GM18520 (cell line): ENCODE measurements around the gene ZNF205.
A peak's percentile ranks its signal among the peaks of the same experiment; 100 is the strongest.

ENCODE experiments used
- ATAC-seq: cut with Tn5 transposase; IDR thresholded peaks from one replicate; pipeline ENCODE4 v1.9.1; 2021; ENCODE audit not compliant: unreplicated experiment

The ZNF205 gene

GRCh38 chr16:3084969-3085670 lies 27.3 kb upstream of the ZNF205 start:
- ATAC-seq = no peak

DNA sequence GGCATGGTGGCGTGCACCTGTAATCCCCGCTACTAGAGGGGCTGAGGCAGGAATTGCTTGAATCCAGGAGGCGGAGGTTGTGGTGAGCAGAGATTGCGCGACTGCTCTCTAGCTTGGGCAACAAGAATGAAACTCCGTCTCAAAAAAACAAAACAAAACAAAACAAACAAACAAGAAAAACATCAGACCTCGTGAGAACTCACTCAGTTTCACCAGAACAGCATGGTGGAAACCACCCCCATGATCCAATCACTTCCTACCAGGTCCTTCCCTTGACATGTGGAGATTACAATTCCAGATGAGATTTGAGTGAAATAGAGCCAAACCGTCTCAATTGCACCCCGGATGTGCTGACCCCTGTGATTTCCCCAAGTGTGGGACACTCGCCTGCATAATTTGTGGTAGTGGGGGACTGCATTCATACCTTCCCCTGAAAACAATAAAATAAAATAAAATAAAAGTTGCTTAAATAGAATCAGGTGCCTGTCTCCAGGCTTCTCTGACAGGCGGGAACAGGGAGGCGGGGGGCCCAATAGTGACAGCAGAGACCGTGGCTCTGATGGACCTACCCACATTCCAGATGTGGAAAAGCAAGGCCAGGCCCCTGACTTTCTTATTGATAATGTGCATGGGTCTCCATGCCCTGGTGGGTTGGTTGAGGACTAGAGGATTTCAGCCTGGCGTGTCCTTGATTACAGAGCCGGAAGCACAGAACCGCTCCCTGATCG lies 26.4 kb upstream of the ZNF205 start:
- ATAC-seq = no peak

DNA sequence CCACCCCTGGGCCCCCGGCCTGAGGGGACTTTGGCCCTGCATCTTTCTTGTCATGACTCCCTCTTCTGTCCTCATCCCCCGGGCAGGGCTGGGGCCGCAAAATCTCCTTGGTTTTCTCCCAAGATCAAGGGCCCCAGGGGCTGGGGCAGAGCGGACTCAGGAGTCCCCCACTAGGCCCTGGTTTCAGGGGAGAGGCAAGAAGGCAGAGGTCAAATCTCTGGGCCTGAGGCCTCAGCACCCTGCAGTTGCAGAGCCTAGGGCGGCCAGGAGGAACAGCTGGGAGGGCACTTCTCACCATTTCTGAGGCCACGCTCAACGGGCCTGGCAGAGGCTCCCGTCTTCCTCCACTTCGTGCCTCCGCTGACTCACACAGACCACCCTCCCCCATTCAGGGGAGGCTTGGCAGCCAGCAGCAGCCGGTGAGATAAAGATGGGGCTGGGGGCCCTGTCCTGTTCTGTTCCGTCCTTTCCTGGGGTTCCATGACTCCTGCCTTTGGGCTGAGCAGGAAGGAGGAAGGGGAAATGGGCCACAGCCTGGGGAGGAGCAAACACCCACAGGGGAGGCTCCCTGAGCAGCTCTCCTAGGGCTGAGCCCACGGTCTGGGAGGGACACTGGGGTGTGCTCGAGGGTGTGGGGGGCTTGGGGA lies 25.7 kb upstream of the ZNF205 start:
- no peak for ATAC-seq

GRCh38 chr16:3087243-3088235 lies 24.8 kb upstream of the ZNF205 start:
- ATAC-seq = no peak

DNA sequence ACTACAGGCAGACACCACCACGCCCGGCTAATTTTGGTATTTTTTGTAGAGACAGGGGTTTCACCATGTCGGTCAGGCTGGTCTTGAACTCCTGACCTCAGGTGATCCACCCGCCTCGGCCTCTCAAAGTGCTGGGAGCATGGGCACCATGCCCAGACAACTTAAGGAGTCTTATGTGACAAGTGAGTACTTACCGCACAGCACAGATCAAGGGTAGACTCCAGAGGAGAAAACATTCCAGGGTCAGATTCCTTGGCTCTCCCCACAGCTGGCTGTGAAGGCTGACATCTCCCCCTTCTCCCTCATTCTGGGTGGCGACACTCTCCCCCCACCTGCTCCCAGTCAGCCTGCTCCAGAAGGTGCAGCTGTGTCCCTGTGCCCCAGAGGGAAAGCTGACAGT lies 23.9 kb upstream of the ZNF205 start:
- no peak for ATAC-seq

DNA sequence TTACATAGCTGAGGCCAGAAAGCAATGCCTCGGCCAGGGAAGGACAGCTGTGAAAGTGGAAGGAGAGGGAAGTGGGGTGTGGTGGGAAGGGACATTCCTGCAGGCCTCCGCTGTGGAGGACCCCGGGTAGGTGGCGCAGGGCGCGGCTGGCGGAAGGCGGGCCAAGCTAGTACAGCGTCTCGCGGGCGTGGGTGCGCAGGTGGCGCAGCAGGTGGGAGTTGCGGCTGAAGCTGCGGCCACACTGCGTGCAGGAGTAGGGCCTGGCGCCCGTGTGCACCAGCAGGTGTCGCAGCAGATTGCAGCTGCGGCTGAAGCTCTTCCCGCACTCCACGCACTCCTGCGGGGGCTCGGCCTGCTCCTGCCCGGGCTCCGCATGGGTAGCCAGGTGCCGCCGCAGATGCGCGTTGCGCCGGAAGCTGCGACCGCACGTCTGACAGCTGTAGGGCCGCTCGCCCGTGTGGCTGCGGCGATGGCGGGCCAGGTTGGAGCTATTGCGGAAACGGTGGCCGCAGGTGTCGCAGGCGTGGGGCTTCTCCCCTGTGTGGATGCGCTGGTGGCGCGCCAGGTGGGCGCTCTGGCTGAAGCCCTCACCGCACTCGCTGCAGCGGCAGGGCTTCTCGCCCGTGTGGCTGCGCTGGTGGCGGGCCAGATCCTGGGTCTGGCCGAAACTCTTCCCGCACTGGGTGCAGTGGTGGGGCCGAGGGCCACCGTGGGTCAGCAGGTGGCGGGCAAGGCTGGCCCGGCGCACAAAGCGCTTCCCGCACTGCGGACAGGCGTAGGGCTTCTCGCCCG lies 23.3 kb upstream of the ZNF205 start:
- ATAC-seq = no peak

DNA sequence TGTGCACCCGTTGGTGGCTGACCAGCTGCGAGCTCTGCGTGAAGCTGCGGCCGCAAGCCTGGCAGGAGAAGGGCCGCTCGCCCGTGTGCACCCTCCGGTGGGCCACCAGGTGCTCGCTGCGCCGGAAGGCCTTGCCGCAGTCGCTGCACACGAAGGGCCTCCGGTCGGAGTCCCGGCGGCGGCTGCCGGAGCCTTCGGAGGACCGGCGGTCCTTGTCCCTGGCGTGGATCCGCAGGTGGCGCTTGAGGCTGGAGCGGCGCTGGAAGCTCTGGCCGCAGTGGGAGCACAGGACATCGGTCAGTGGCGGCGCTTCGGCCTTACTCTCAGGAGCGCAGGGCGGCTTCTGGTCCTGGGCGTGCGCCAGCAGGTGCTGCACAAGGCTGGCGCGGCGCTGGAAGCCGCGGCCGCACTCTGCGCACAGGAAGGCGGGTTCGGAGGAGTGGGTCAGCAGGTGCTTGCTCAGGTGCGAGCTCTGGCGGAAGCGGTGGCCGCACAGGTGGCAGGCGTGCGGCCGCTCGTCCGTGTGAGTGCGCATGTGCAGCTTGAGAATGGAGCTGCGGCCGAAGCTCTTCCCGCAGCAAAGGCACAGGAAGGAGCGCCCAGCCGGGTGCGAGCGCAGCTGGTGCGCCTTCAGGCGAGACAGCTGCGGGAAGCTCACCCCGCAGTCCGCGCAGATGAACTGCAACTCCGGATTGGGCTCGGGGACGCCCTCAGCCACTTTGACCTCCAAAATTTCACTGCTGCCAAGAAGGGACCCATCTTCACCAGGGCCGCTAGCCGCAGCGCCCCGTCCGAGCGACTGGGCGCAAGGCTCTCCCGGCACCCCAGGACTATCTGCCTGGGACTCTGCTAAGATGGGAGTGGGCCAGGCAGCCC lies 22.4 kb upstream of the ZNF205 start:
- no peak for ATAC-seq

DNA sequence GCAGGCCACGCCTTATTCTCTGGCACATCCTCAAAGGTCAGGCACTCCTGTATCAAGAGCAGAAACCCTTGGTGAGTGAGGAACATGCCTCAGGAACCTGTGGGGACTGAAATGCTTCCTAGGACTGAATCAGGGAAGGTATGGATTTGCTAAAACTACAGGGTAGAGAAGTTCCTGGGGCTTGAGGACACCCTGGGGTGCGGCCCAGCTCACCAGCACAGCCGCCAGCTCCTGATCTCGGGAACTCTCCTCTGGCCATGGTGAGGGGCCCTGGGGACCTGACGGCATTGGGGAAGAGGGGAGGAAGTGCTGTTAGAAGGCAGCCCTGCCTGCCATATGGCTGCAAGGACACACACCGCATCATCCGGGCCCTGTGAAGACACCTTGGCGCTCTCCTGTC lies 20.8 kb upstream of the ZNF205 start:
- ATAC-seq = no peak

DNA sequence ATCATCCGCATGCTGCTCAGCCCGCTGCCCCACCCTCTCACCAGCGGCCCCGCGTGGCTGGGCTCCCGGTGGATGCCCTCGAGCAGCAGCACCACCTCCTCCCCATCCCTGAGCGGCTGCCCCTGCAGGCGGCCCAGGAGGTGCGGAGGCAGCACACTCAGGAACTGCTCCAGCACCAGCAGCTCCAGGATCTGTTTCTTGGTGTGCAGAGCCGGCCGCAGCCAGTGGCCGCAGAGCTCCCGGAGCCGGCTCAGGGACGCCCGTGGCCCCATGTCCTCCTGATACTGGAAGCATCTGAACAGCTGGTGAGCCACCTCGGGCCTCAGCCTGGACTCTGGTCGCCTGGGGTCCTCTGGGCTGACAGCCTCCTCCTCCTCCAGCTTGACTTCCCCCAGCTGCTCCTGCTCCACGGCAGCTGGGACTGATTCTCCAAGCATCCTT lies 19.9 kb upstream of the ZNF205 start:
- ATAC-seq = no peak

DNA sequence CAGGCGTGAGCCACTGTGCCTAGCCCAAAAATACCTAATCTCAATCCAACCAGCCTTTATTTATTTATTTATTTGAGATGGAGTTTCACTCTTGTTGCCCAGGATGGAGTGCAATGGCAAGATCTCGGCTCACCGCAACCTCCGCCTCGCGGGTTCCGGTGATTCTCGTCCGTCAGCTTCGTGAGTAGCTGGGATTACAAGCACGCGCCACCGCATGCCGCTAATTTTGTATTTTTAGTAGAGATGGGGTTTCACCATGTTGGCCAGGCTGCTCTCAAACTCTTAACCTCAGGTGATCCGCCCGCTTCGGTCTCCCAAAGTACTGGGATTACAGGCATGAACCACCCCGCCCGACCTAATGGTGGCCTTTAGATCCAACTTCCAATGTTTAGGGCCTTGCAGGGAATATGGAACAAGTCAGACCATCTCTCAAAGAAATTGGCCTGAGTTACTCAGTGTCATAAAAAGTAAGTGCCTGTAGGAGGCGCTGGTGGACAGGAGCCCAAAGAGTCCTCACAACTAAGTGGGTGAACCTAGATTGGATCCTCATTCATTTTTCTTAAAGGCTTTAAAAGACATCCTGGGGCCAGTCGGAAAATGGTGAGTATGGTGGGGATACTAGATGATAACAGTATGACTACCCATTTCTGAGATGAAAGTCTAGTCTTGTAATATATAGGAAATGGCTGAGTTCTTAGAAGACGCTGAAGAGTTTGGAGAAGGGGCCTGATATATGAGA lies 17.9 kb upstream of the ZNF205 start:
- no peak for ATAC-seq

DNA sequence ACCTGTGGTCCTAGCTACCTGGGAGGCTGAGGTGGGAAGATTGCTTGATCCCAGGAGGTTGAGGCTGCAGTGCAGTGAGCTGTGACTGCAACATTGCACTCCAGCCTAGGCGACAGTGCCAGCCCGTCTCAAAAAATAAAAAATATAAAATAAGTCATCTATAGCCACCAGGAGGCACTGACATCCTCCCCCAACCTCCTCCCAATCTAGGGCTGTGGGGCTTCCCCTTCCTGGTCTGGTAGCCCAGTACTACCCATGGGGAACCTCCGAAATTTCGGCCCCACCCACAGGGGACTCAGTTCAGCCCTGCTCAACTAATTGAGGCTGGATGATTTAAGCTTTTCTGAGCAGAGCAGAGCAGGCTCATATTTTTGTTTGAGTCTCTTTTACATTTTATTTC lies 16.5 kb upstream of the ZNF205 start:
- ATAC-seq = peak; percentile 38

DNA sequence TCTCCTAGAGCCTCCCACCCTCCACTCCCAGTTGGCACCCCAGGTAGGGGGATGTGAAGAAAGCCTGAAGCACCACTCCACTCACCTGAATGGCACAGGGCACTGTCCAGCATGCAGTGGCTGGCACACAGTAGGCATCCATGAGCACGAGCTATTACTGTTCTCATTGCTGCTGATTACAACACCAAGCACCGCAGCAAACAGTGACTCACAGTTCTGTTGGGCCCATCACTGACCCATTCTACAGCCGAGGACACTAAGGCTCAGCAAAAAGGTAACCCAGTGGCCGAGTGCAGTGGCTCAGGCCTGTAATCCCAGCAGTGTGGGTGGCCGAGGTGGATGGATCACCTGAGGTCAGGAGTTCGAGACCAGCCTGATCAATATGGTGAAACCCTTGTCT lies 16.0 kb upstream of the ZNF205 start:
- no peak for ATAC-seq

- no peak for ATAC-seq
These were observed 15.1 kb upstream of the ZNF205 start for GRCh38 chr16:3097266-3097665.

GRCh38 chr16:3098459-3099394 lies 13.7 kb upstream of the ZNF205 start, which contains the start of gene ZSCAN10:
ZSCAN10 (minus strand) TSS chr16:3099294; CDS start chr16:3092937, 6,357 bp downstream.
- no peak for ATAC-seq

DNA sequence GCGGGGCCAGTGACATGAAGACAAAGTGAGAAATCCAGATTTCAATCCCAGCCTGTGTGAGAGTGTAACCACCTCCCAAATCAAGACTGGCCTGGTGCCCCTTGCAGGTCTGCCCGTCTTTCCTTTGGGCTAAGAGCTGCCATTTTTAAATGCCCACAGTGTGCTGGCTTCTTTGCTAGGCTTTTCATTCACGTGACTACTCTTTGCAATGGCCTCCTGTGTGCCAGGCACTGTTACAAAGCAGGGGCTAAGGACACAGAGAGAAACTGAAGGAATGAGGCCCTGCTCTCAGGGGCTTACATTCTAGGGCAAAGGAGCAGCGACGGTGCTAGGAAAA lies 13.0 kb upstream of the ZNF205 start:
- ATAC-seq = no peak

DNA sequence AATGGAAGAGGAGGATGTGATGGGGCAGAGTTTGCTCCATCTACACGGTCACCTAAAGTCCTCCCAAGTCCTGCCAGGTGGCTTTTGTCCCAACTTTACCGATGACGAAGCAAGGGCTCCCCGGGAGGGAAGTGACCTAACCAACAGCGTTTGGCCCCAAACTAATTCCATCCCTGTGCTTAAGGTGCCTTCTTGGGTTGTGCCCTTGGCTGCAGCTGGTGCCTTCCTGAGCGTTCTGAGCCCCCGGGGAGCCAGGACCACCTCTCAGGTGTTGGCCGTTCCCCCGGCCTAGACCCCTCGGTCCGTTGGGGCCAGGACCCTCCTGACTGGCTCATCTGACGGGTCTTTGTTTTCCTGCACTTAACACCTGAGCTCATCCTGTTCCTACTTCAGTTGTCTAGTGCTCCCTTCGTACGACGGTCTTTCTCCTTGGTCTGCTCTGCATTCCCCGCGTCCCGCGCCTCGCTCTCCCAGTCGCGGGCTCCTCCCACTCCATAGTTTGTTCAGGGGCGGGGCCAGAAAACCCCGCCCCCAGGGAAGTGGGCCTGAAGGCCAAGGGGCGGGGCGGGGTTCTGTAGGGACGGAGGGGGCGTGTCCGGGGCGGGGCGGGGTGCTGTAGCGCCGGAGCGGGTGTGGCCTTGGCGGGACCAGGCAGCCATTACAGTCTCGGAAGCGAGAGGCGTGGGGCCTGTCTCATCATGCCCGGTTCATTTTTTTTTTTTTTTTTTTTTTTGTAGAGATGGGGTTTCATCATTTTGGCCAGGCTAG lies 12.5 kb upstream of the ZNF205 start:
- ATAC-seq = peak; percentile 53
